Coronary artery (tissue), 2 donors: ENCODE measurements around the gene FER.

Experiments used
- DNase-seq: peaks from one replicate; pipeline ENCODE4 v3.0.0-alpha.2; 2017; ENCODE audit warnings: low spot score
- H3K27ac ChIP-seq, 2 donors: fragments of 200-600 bp; sonication (generic); one replicate each; pipeline ENCODE4 v1.5.1; 2016 to 2019
- H3K4me3 ChIP-seq: fragments of 200-600 bp; sonication (generic); 2 replicates; pipeline ENCODE4 v1.5.1; 2016; ENCODE audit warnings: mild to moderate bottlenecking, moderate library complexity
- CTCF ChIP-seq: fragments of 200-600 bp; sonication (generic); IDR thresholded peaks from one replicate; pipeline ENCODE4 v1.5.1; 2019; ENCODE audit warnings: antibody characterized with exemption

The FER gene

GRCh38 chr5:109192555-109193281 lies 445.0 kb downstream of the FER start:
- TF ChIP-seq CTCF, result no peak
- Histone ChIP-seq H3K27ac (no peak overlapping the region), H3K4me3 (no peak overlapping the region)
- no peak for DNase-seq

- no peak for TF ChIP-seq CTCF
- Histone ChIP-seq H3K27ac (no peak overlapping the region), H3K4me3 (no peak overlapping the region)
- DNase-seq, result no peak
Measured at GRCh38 chr5:109195667-109196066, 448.0 kb downstream of the FER start.

GRCh38 chr5:109196087-109196822 lies 448.6 kb downstream of the FER start:
- TF ChIP-seq CTCF, result no peak
- Histone ChIP-seq H3K4me3 (no peak overlapping the region), H3K27ac (no peak overlapping the region)
- no peak for DNase-seq

GRCh38 chr5:109196823-109197160 lies 449.1 kb downstream of the FER start:
- DNase-seq, result no peak
- Histone ChIP-seq H3K4me3 (no peak overlapping the region), H3K27ac (no peak overlapping the region)
- no peak for TF ChIP-seq CTCF

GRCh38 chr5:109199289-109199688 lies 451.6 kb downstream of the FER start:
- no peak for TF ChIP-seq CTCF
- no peak for DNase-seq
- H3K4me3 ChIP-seq, result no peak overlapping the region
- no peak overlapping the region for H3K27ac ChIP-seq

GRCh38 chr5:109199799-109200620 lies 452.3 kb downstream of the FER start:
- TF ChIP-seq CTCF, result no peak

More at GRCh38 chr5:109199799-109200620, 452.3 kb downstream of the FER start:
- no peak overlapping the region for H3K27ac ChIP-seq
- no peak overlapping the region for H3K4me3 ChIP-seq
- DNase-seq, result no peak
